H1 (cell line): ENCODE measurements around the gene PDCD5. TPM values are rescaled to one million over a fixed set of nuclear protein-coding genes. Genes with fewer than 3 reads are reported as not detected.

Experiments
- GABPA ChIP-seq: IDR thresholded peaks from 2 replicates; pipeline ENCODE4 v1.6.1; 2011; ENCODE audit warnings: mild to moderate bottlenecking, low read length, moderate library complexity, borderline replicate concordance; ENCODE audit not compliant: insufficient read depth
- polyA plus RNA-seq, 7 experiments: library from polyadenylated mRNA; depleted of rRNA in 3 of 7; stranded (reverse) in 5 of 7; unstranded in 2 of 7; fragments of >200 nt in 5 of 7; fragments of 200-250 nt in 2 of 7; gene quantifications; 1 replicate in 5 of 7; 2 replicates in 1 of 7; 4 replicates in 1 of 7; pipeline versions ENCODE4 v1.2.1 to v1.2.3, GENCODE V29; 2011 to 2013; ENCODE audit warnings: missing spikeins in 2 of 7, mixed read lengths in 2 of 7
- total RNA-seq: library from RNA; stranded (reverse); fragmentation: NEBNext Ultra II Directional; extraction: Animal tissue kit (Norgen Biotek cat#: 25700); gene quantifications from 2 replicates; pipeline ENCODE4 v1.2.1, GENCODE V29; 2021

Gene PDCD5
- total and polyA plus RNA-seq, 2 of the 8 experiments (the other 6 are each of a cell fraction or from before 2014, with no cell fraction given), result 43.2 to 98.8 TPM

GRCh38 chr19:32615569-32615968, 34.6 kb downstream of the PDCD5 start (continued):
- TF ChIP-seq GABPA, result no peak
